A549 (cell line): Measurements from ENCODE around the gene PAM16. TPM values are rescaled to one million over a fixed set of nuclear protein-coding genes. Genes with fewer than 3 reads are reported as not detected.

Source experiments
- ATAC-seq, 2 experiments: fragments of 200-7000 bp in 1 of 2; fragments of >200 bp in 1 of 2; cut with Nextera tagmentation in 1 of 2; cut with Tn5 transposase in 1 of 2; 3 replicates each; pipeline versions ENCODE4 v1.8.0 to v1.9.1; 2018 to 2020; ENCODE audit warnings: mild to moderate bottlenecking in 1 of 2, moderate library complexity in 1 of 2
- CTCF ChIA-PET: fragments of 300-600 bp; sonication (Branson Sonifier 250); formaldehyde crosslinking; extraction: SDS; loops from one replicate; lab custom pipeline; 2021; ENCODE audit warnings: antibody characterized with exemption, inconsistent platforms; lab: Yijun Ruan, JAX
- POLR2A ChIA-PET: fragments of 350-600 bp; formaldehyde crosslinking; extraction: SDS; loops from one replicate; lab custom pipeline; 2021; ENCODE audit warnings: antibody characterized with exemption, inconsistent platforms; lab: Yijun Ruan, JAX
- DNase-seq, 2 experiments: peaks; one replicate each; pipeline versions ENCODE4 v3.0.0 to v3.0.0-alpha.2; 2011 to 2016; ENCODE audit warnings: low read depth in 1 of 2, low spot score in 1 of 2
- FAIRE-seq: peaks from 2 replicates; lab custom pipeline; 2011; peaks lifted over from hg19 to GRCh38; lab: Jason Lieb, UNC
- H3K27ac ChIP-seq, 2 experiments: fragments of >200 bp; sonication (Bioruptor Twin); formaldehyde crosslinking; 3 replicates each; pipeline ENCODE4 v1.5.1; 2016 to 2017
- H3K4me1 ChIP-seq: fragments of >200 bp; sonication (Bioruptor Twin); formaldehyde crosslinking; 3 replicates; pipeline ENCODE4 v1.6.1; 2016
- H3K4me2 ChIP-seq: fragments of >200 bp; sonication (Bioruptor Twin); formaldehyde crosslinking; 3 replicates; pipeline ENCODE4 v1.6.1; 2016
- H3K4me3 ChIP-seq: fragments of >200 bp; sonication (Bioruptor Twin); formaldehyde crosslinking; 3 replicates; pipeline ENCODE4 v1.5.1; 2016
- H3K9me3 ChIP-seq: fragments of >200 bp; sonication (Bioruptor Twin); formaldehyde crosslinking; 3 replicates; pipeline ENCODE4 v1.6.1; 2016
- BHLHE40 ChIP-seq: IDR thresholded peaks from 2 replicates; pipeline ENCODE4 v1.6.1; 2012; ENCODE audit warnings: low read depth, low read length, inconsistent platforms
- CBX2 ChIP-seq: fragments of 200-600 bp; sonication (generic); IDR thresholded peaks from 2 replicates; pipeline ENCODE4 v1.6.1; 2016; ENCODE audit warnings: low read depth, mild to moderate bottlenecking, borderline replicate concordance
- CEBPB ChIP-seq, 2 experiments: fragments of >200 bp in 1 of 2; sonication (Bioruptor Twin) in 1 of 2; formaldehyde crosslinking in 1 of 2; IDR thresholded peaks; 2 replicates each; pipeline ENCODE4 v1.6.1; 2012 to 2016
- CHD2 ChIP-seq: fragments of 150-350 bp; IDR thresholded peaks from 2 replicates; pipeline ENCODE4 v1.6.1; 2014; ENCODE audit warnings: low read length; ENCODE audit not compliant: partially characterized antibody
- EHMT2 ChIP-seq: fragments of 200-600 bp; sonication (generic); IDR thresholded peaks from 2 replicates; pipeline ENCODE4 v1.6.1; 2016; ENCODE audit warnings: antibody characterized with exemption, low read depth, mild to moderate bottlenecking, moderate library complexity
- FOSB ChIP-seq: fragments of 250-450 bp; sonication (Bioruptor Pico); IDR thresholded peaks from 2 replicates; pipeline ENCODE4 v1.5.0; 2020; ENCODE audit warnings: mild to moderate bottlenecking, moderate library complexity
- GATA3 ChIP-seq: IDR thresholded peaks from 2 replicates; pipeline ENCODE4 v1.6.1; 2012; ENCODE audit warnings: borderline replicate concordance
- HEYL ChIP-seq: fragments of 250-450 bp; sonication (Bioruptor Pico); IDR thresholded peaks from 2 replicates; pipeline ENCODE4 v1.8.0; 2021; ENCODE audit warnings: mild to moderate bottlenecking, moderate library complexity
- HOXB13 ChIP-seq: fragments of 250-450 bp; sonication (Bioruptor Pico); IDR thresholded peaks from 2 replicates; pipeline ENCODE4 v1.5.0; 2020; ENCODE audit warnings: low read depth, mild to moderate bottlenecking, moderate library complexity
- NFE2L2 ChIP-seq: fragments of 150-350 bp; conservative IDR thresholded peaks from 2 replicates; pipeline ENCODE4 v1.6.1; 2014; ENCODE audit warnings: low read length
- SREBF2 ChIP-seq: fragments of 450-650 bp; IDR thresholded peaks from 2 replicates; pipeline ENCODE4 v1.6.1; 2014; ENCODE audit warnings: mild to moderate bottlenecking, moderate library complexity
- TFCP2L1 ChIP-seq: fragments of 250-450 bp; sonication (Bioruptor Pico); IDR thresholded peaks from 2 replicates; pipeline ENCODE4 v1.5.0; 2021; ENCODE audit warnings: mild to moderate bottlenecking
- ZFP36 ChIP-seq: fragments of 450-650 bp; IDR thresholded peaks from 2 replicates; pipeline ENCODE4 v1.6.1; 2014; ENCODE audit warnings: borderline replicate concordance; ENCODE audit not compliant: partially characterized antibody
- ZNF302 ChIP-seq: fragments of 250-450 bp; sonication (Bioruptor Pico); IDR thresholded peaks from 2 replicates; pipeline ENCODE4 v1.9.0; 2021; ENCODE audit warnings: inconsistent platforms, mild to moderate bottlenecking, moderate library complexity
- WGBS: methylation state at CpG from one replicate; pipeline ENCODE4 v1.1.6; 2017; ENCODE audit errors: missing lambda C conversion rate; 5-methylcytosine and 5-hydroxymethylcytosine counted together
- polyA plus RNA-seq, 4 experiments: library from polyadenylated mRNA; depleted of rRNA in 3 of 4; stranded (reverse); fragments of >200 nt; fragmentation: RNase III in 1 of 4; extraction: RNeasy Plus Mini Kit Qiagen cat#74134 plus additional on column Dnase treatment in 1 of 4; gene quantifications; 2 replicates in 3 of 4; 3 replicates in 1 of 4; pipeline ENCODE4 v1.2.3, GENCODE V29; 2011 to 2017
- TF ChIP-seq, protein P1 (sequence below): fragments of >200 bp; sonication (Bioruptor Twin); formaldehyde crosslinking; IDR thresholded peaks from 3 replicates; pipeline ENCODE4 v1.5.1; 2016
- TF ChIP-seq, protein P2 (sequence below): fragments of 450-650 bp; IDR thresholded peaks from 2 replicates; pipeline ENCODE4 v1.6.1; 2014; ENCODE audit warnings: antibody characterized with exemption
- TF ChIP-seq, protein P3 (sequence below): fragments of >200 bp; sonication (Bioruptor Twin); formaldehyde crosslinking; IDR thresholded peaks from 3 replicates; pipeline ENCODE4 v1.6.1; 2016
- TF ChIP-seq, protein P4 (sequence below): fragments of >200 bp; sonication (Bioruptor Twin); formaldehyde crosslinking; IDR thresholded peaks from 2 replicates; pipeline ENCODE4 v1.6.1; 2016

PAM16 gene
- polyA plus RNA-seq, 2 of the 4 experiments (the other 2 are of a cell fraction): 55.1 to 59.1 TPM

DNA sequence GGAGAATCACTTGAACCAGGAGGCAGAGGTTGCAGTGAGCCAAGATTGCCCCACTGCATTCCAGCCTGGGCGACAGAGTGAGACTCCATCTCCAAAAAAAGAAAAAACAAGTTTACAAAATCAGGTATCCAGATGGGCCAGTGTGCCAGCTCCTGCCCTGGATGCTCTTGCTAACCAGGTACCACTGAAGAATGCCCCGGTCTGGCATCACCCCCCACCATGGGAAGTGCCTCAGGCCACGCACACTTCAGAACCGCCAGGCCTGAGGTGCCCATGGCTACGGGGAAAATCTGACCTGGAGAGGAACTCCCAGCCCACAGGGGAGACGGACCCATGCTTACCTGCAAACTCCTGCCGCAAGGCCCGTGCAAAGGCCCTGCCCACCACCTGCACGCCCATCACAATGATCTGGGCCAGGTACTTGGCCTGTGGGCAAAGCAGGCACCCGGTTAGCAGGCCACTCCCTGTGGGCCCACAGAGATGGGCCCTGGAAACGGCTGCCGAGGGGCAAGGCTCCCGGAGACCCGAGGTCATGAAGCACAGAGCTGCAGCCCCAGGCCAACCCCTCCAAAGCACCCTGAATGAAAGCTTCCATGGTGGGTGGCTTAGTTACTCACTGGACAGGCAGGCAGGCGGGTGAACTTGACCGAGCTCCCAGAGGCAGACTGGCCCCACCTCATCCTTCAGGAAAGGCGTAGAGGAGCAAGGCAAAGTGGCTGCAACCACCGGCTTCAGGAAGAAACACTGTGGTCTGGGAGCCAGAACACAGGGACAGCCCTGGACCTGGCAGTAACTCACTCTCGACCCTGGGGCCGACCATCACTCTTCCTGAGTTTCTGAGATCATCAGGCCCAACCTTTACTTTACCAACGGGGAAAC, 8.0 kb downstream of the PAM16 start:
- H3K4me2 ChIP-seq: no peak overlapping the region
- H3K4me1 ChIP-seq: peaks cover 31% of the 10 kb centered on the region
- 94% methylated on average over 15 of the region's 21 CpGs for WGBS
- CTCF ChIA-PET: interaction anchor here (1.2 to 7.1 kb wide), 6 partner anchors 13 to 61 kb away, joined by 3 to 69 read pairs (median 8); no protein-coding TSS in a partner anchor
- DNase-seq (no peak), FAIRE-seq (no peak), ATAC-seq (no peak)
- no peak overlapping the region for H3K27ac ChIP-seq
- TF ChIP-seq, protein P1, sequence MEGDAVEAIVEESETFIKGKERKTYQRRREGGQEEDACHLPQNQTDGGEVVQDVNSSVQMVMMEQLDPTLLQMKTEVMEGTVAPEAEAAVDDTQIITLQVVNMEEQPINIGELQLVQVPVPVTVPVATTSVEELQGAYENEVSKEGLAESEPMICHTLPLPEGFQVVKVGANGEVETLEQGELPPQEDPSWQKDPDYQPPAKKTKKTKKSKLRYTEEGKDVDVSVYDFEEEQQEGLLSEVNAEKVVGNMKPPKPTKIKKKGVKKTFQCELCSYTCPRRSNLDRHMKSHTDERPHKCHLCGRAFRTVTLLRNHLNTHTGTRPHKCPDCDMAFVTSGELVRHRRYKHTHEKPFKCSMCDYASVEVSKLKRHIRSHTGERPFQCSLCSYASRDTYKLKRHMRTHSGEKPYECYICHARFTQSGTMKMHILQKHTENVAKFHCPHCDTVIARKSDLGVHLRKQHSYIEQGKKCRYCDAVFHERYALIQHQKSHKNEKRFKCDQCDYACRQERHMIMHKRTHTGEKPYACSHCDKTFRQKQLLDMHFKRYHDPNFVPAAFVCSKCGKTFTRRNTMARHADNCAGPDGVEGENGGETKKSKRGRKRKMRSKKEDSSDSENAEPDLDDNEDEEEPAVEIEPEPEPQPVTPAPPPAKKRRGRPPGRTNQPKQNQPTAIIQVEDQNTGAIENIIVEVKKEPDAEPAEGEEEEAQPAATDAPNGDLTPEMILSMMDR: no peak
- TF ChIP-seq CBX2 (no peak), EHMT2 (no peak), ZFP36 (no peak), NFE2L2 (no peak), SREBF2 (no peak), FOSB (CRISPR knock-in tag) (no peak)
- H3K4me3 ChIP-seq: no peak overlapping the region
- POLR2A ChIA-PET: interaction anchor here (0.5 kb wide), 1 partner anchor 155 kb away, joined by 3 read pairs; no protein-coding TSS in a partner anchor
- H3K9me3 ChIP-seq: no peaks in the 10 kb centered on the region

DNA sequence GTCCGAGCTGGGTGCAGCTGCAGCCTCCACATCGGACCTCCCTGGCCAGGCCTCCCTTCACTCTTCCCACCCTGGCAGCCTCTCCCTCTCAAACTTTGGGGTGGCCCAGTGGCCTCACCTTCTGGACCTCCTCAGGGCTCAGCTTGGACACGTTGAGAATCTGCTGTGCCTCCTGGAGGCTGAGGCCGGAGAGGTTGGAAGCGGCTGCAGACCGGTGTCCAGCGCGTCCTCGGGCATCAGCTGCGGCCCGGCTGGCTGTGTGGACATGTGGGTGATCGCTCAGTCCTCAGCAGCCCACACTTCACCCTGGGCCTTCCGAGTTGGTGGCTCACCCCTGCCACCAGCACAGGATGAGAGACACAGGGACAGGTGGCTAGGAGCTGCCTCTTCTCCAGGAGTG, 9.9 kb downstream of the PAM16 start:
- Histone ChIP-seq H3K9me3 (no peaks in the 10 kb centered on the region), H3K27ac (no peak overlapping the region), H3K4me1 (peaks cover 33% of the 10 kb centered on the region), H3K4me3 (no peak overlapping the region), H3K4me2 (no peak overlapping the region)
- TF ChIP-seq CHD2 (no peak), FOSB (CRISPR knock-in tag) (no peak), ZNF302 (CRISPR knock-in tag) (no peak), GATA3 (no peak), BHLHE40 (no peak), HEYL (CRISPR knock-in tag) (no peak), TFCP2L1 (CRISPR knock-in tag) (no peak), HOXB13 (CRISPR knock-in tag) (no peak), CEBPB (IDR thresholded peaks at IDR 0.05) (no peak)
- TF ChIP-seq, protein P2, sequence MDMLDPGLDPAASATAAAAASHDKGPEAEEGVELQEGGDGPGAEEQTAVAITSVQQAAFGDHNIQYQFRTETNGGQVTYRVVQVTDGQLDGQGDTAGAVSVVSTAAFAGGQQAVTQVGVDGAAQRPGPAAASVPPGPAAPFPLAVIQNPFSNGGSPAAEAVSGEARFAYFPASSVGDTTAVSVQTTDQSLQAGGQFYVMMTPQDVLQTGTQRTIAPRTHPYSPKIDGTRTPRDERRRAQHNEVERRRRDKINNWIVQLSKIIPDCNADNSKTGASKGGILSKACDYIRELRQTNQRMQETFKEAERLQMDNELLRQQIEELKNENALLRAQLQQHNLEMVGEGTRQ: no peak
- TF ChIP-seq, protein P3, sequence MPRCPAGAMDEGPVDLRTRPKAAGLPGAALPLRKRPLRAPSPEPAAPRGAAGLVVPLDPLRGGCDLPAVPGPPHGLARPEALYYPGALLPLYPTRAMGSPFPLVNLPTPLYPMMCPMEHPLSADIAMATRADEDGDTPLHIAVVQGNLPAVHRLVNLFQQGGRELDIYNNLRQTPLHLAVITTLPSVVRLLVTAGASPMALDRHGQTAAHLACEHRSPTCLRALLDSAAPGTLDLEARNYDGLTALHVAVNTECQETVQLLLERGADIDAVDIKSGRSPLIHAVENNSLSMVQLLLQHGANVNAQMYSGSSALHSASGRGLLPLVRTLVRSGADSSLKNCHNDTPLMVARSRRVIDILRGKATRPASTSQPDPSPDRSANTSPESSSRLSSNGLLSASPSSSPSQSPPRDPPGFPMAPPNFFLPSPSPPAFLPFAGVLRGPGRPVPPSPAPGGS: no peak
- TF ChIP-seq, protein P4, sequence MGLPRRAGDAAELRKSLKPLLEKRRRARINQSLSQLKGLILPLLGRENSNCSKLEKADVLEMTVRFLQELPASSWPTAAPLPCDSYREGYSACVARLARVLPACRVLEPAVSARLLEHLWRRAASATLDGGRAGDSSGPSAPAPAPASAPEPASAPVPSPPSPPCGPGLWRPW: no peak
- no peak for FAIRE-seq
- ATAC-seq: no peak
- WGBS: 95% methylated on average over 12 of the region's 13 CpGs
- DNase-seq: no peak
- ChIA-PET POLR2A (no interaction called here), CTCF (interaction anchor here (0.5 to 22.8 kb wide), 17 partner anchors 9 to 358 kb away, joined by 3 to 423 read pairs (median 5); partner anchors contain the start of gene GLIS2)
